ENCODE measurements around the gene HAUS6. TPM values are rescaled to one million over a fixed set of nuclear protein-coding genes. Genes with fewer than 3 reads are reported as not detected.

HAUS6 gene
- total and polyA plus RNA-seq, 2 of the 4 experiments (the other 2 are of a cell fraction): 5.8 to 13.3 TPM

DNA sequence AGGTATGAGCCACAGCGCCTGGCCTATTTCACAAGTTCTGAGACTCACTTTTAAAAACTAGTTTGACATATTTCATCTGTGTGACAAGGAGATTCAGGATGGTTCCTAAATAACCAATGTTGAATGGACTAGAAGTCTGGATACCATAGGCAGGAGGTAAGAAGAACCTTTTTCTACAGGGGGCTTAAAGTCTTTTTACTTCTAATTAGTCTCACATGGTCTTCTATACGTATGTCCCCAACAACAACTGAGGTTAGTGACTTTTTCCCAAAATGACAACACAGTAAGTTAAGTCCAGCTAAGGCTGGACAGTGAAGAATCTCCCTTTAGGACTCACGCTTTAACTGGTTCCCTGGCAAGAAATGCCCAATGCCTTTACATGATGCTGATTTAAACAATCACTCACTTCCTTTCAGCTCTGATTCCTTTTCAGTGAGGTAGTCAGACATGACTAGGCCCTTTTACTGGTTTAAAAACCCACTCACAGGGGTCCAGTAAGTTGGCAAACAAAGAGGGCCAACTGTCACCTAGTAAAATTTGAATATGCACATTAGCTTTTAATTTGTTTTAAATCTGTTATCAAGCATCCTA lies 12.1 kb upstream of the HAUS6 start:
- Histone ChIP-seq H3K9me3 (ENCODE audit: control insufficient read depth, insufficient read depth, low read length) (no peaks in the 10 kb centered on the region), H3K4me3 (ENCODE audit: insufficient read depth, low read depth, low read length) (no peak overlapping the region), H3K36me3 (ENCODE audit: control insufficient read depth, insufficient read depth, low read length) (peaks cover 35% of the 10 kb centered on the region), H3K4me1 (ENCODE audit: control insufficient read depth, insufficient read depth, low read length) (peaks cover 8% of the 10 kb centered on the region; the same call in 1 of the 2 replicates), H4K8ac (ENCODE audit: low read depth in 2 of 2, low read length in 2 of 2) (no peak overlapping the region), H4K20me1 (ENCODE audit: insufficient read depth, low read length) (no peaks in the 10 kb centered on the region), H2BK20ac (ENCODE audit: low read depth, low read length) (no peak overlapping the region), H4K91ac (ENCODE audit: insufficient read depth, low read depth, low read length) (no peak overlapping the region), H3K14ac (replicated peaks; ENCODE audit: low read depth, low read length) (no peak overlapping the region), H2AK5ac (ENCODE audit: low read depth, low read length) (no peak overlapping the region), H3K23ac (ENCODE audit: low read depth, low read length) (peak overlapping the region; percentile 3; the same call in 1 of the 2 replicates), H3K27me3 (ENCODE audit: control insufficient read depth, insufficient read depth, low read length) (no peaks in the 10 kb centered on the region), H3K79me1 (ENCODE audit: low read depth in 1 of 2, low read length in 2 of 2) (peaks cover 20 to 59% of the 10 kb centered on the region in 2 experiments), H3K18ac (ENCODE audit: low read depth, low read length) (no peak overlapping the region), H3K9ac (ENCODE audit: low read depth, low read length) (no peak overlapping the region), H4K5ac (ENCODE audit: low read depth, low read length) (no peak overlapping the region), H2BK120ac (ENCODE audit: low read depth, low read length) (no peak overlapping the region), H3K56ac (ENCODE audit: extremely low read depth, insufficient read depth, low read length) (no peak overlapping the region), H2BK15ac (ENCODE audit: low read depth, low read length) (no peak overlapping the region), H2AK9ac (replicated peaks; ENCODE audit: low read depth, low read length, poor library complexity) (no peak overlapping the region), H3K4ac (ENCODE audit: low read depth, low read length) (no peak overlapping the region), H3K4me2 (ENCODE audit: low read depth, low read length) (no peak overlapping the region), H3K9me1 (ENCODE audit: insufficient read depth, low read length) (peaks cover 9% of the 10 kb centered on the region), H3K27ac (ENCODE audit: insufficient read depth, low read length) (no peak overlapping the region; the same call in 1 of the 2 replicates), H2AFZ (replicated peaks; ENCODE audit: low read length, poor library complexity) (no peak overlapping the region), H2BK5ac (ENCODE audit: low read depth, low read length, poor library complexity, severe bottlenecking) (peak overlapping the region; percentile 55)
- in situ Hi-C loops (cut with MboI; ENCODE audit: low sequenced_read_pairs) (no loop called here), dilution Hi-C loops (cut with HindIII; ENCODE audit: low sequenced_read_pairs, unreplicated experiment) (no loop called here), intact Hi-C loops (cut with micrococcal nuclease) (no loop called here)
- ATAC-seq (ENCODE audit: low read depth) (peak; percentile 24; the same call in 1 of the 2 replicates), DNase-seq (peak; percentile 68)
- no TSS peak for BruUV-seq (replicated peaks)
- TF ChIP-seq BHLHE40 (IDR thresholded peaks at IDR 0.05; ENCODE audit: low read depth, low read length) (no peak), CHD1 (IDR thresholded peaks at IDR 0.05; ENCODE audit: low read depth, low read length) (no peak), MAFK (IDR thresholded peaks at IDR 0.05; ENCODE audit: low read depth, low read length) (no peak), RCOR1 (IDR thresholded peaks at IDR 0.05; ENCODE audit: insufficient replicate concordance, low read length) (no peak), NFE2L2 (IDR thresholded peaks at IDR 0.05; ENCODE audit: low read depth, low read length) (peak; percentile 73)
- TF ChIP-seq, protein P1, sequence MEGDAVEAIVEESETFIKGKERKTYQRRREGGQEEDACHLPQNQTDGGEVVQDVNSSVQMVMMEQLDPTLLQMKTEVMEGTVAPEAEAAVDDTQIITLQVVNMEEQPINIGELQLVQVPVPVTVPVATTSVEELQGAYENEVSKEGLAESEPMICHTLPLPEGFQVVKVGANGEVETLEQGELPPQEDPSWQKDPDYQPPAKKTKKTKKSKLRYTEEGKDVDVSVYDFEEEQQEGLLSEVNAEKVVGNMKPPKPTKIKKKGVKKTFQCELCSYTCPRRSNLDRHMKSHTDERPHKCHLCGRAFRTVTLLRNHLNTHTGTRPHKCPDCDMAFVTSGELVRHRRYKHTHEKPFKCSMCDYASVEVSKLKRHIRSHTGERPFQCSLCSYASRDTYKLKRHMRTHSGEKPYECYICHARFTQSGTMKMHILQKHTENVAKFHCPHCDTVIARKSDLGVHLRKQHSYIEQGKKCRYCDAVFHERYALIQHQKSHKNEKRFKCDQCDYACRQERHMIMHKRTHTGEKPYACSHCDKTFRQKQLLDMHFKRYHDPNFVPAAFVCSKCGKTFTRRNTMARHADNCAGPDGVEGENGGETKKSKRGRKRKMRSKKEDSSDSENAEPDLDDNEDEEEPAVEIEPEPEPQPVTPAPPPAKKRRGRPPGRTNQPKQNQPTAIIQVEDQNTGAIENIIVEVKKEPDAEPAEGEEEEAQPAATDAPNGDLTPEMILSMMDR (conservative IDR thresholded peaks at IDR 0.05; ENCODE audit: low read depth, low read length): no peak
- WGBS, 2 experiments (ENCODE audit: extremely low coverage in 2 of 2, insufficient read length in 1 of 2): 100% methylated on average over 2 of the region's 3 CpGs; no CpG with 5 or more reads in 1 of the 2 experiments
- POLR2A ChIA-PET (ENCODE audit: unreplicated experiment): no interaction called here
- CTCF ChIA-PET: no interaction called here

All from IMR-90 (cell line).